HG02852 (cell line): ENCODE data around the gene RBFOX2.

Source experiments
- ATAC-seq: cut with Tn5 transposase; IDR thresholded peaks from one replicate; pipeline ENCODE4 v1.9.1; 2021; ENCODE audit warnings: mild to moderate bottlenecking, moderate library complexity; ENCODE audit not compliant: unreplicated experiment

RBFOX2 gene

GRCh38 chr22:35870517-35871293, 157.9 kb downstream of the RBFOX2 start:
- no peak for ATAC-seq

GRCh38 chr22:35868938-35869337, 159.7 kb downstream of the RBFOX2 start:
- ATAC-seq = no peak

GRCh38 chr22:35866651-35867050, 162.0 kb downstream of the RBFOX2 start:
- no peak for ATAC-seq

- no peak for ATAC-seq
Observed at GRCh38 chr22:35864545-35865165, 164.0 kb downstream of the RBFOX2 start.

- no peak for ATAC-seq
Observed at GRCh38 chr22:35863432-35863831, 165.2 kb downstream of the RBFOX2 start.

- ATAC-seq = no peak
Observed at GRCh38 chr22:35862697-35863096, 165.9 kb downstream of the RBFOX2 start.

GRCh38 chr22:35861451-35861850, 167.2 kb downstream of the RBFOX2 start:
- ATAC-seq = no peak

- ATAC-seq = no peak
Observed at GRCh38 chr22:35860837-35861236, 167.8 kb downstream of the RBFOX2 start.

GRCh38 chr22:35860087-35860733, 168.4 kb downstream of the RBFOX2 start:
- ATAC-seq = no peak

- ATAC-seq = no peak
Observed at GRCh38 chr22:35854334-35854733, 174.3 kb downstream of the RBFOX2 start.

GRCh38 chr22:35852076-35852475, 176.5 kb downstream of the RBFOX2 start:
- ATAC-seq = no peak

GRCh38 chr22:35850831-35851230, 177.8 kb downstream of the RBFOX2 start:
- ATAC-seq = no peak

GRCh38 chr22:35846804-35847203, 181.8 kb downstream of the RBFOX2 start:
- no peak for ATAC-seq

- no peak for ATAC-seq
Observed at GRCh38 chr22:35844886-35845285, 183.7 kb downstream of the RBFOX2 start.

- no peak for ATAC-seq
Observed at GRCh38 chr22:35842954-35843353, 185.7 kb downstream of the RBFOX2 start.

GRCh38 chr22:35842519-35842913, 186.1 kb downstream of the RBFOX2 start:
- ATAC-seq = no peak

- ATAC-seq = no peak
Observed at GRCh38 chr22:35841907-35842518, 186.6 kb downstream of the RBFOX2 start.

- no peak for ATAC-seq
Observed at GRCh38 chr22:35840302-35840739, 188.3 kb downstream of the RBFOX2 start.

- ATAC-seq = no peak
Observed at GRCh38 chr22:35839841-35840301, 188.8 kb downstream of the RBFOX2 start.

- no peak for ATAC-seq
Observed at GRCh38 chr22:35838855-35839576, 189.6 kb downstream of the RBFOX2 start.
